Activated T-helper 17 cell treated with anti-CD3 and anti-CD28 coated beads, Interleukin-2, amount 50 U/mL, for 72 hours (primary cell): Measurements from ENCODE around the gene STAT6. TPM values are rescaled to one million over a fixed set of nuclear protein-coding genes. Genes with fewer than 3 reads are reported as not detected.
A peak's percentile ranks its signal among the peaks of the same experiment; 100 is the strongest.

Source experiments
- ATAC-seq: fragments of 150-1000 bp; cut with Tn5 transposase; replicated peaks from 2 replicates; pipeline ENCODE4 v1.10.0; 2021; ENCODE audit warnings: mild to moderate bottlenecking, moderate library complexity
- H3K27ac Mint-ChIP-seq: one replicate; pipeline ENCODE4 v1.8.0; 2022; ENCODE audit warnings: mixed read lengths
- H3K27me3 Mint-ChIP-seq: one replicate; pipeline ENCODE4 v1.8.0; 2022; ENCODE audit warnings: mixed read lengths
- H3K36me3 Mint-ChIP-seq: one replicate; pipeline ENCODE4 v1.8.0; 2022; ENCODE audit warnings: low read depth, mild to moderate bottlenecking, mixed read lengths
- H3K4me1 Mint-ChIP-seq: one replicate; pipeline ENCODE4 v1.8.0; 2022; ENCODE audit warnings: mixed read lengths
- H3K4me3 Mint-ChIP-seq: one replicate; pipeline ENCODE4 v1.8.0; 2022; ENCODE audit warnings: mild to moderate bottlenecking, mixed read lengths
- H3K9me3 Mint-ChIP-seq: one replicate; pipeline ENCODE4 v1.8.0; 2022; ENCODE audit warnings: mixed read lengths
- total RNA-seq, 2 donors: library from RNA; stranded (reverse); gene quantifications; one replicate each; pipeline ENCODE4 v1.2.3, GENCODE V29; 2022

Gene STAT6
- total RNA-seq, 2 donors from 2014 or later = 177 to 332 TPM

DNA sequence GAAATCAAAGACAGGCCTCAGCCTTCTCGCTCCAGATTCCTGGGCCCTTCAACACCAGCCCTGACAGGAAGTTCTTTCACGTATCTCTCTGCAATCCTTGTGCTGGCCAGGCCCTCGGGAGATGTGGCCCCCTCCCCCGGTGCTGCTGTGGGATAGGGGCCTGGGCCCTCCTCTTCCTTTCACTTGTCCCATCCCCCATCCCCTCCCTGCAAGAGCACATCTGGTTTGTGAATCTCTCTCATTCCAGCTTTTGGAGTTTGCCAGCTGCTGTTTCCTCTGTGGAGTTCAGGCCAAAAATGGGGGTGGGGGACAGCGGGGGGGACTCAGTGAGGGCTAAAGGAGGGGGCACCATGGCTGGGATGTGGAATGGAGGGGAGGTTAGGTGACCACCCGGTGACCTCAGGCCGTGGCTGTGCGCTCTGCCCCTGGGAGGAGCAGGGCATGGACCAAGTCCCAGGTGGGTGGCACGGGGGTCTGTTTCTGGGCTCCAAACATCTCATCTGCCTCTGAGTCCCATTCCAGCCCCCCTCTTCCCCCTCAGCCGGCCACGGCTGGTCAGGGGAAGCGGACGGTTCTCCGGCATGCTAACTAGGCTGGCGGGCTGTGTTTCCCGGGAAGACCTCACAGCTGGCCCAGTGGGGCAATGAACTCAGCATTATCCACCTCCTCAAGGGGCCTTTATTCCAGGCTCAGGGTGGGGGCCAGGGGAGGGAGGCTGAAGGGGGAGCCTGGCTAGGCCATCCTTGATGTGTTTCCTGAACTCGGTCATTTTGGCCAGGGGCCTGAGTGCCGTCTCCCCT, 24.6 kb upstream of the STAT6 start:
- Mint-ChIP-seq H3K27ac (no peak overlapping the region), H3K4me1 (no peaks in the 10 kb centered on the region), H3K9me3 (no peaks in the 10 kb centered on the region), H3K27me3 (no peaks in the 10 kb centered on the region), H3K36me3 (no peaks in the 10 kb centered on the region), H3K4me3 (no peak overlapping the region)
- no peak for ATAC-seq

DNA sequence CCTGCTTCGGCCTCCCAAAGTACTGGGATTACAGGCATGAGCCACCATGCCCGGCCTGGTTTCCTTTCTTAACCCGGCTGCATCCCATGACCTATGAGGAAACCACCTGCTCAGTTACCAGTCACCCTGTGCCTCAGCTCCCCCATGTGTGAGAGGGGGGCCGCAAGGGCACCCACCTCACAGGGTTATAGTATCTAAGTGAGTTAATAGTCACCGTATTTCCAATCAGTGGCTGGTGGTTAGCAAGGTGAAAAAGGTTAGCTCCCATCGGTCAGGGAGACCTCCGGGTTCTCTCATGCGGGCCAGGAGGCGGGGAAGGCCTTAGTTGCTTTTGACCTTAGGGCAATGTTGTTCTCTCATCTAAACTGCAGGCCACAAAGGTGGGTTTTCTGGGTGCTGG, 23.8 kb upstream of the STAT6 start:
- Mint-ChIP-seq H3K36me3 (no peaks in the 10 kb centered on the region), H3K9me3 (no peaks in the 10 kb centered on the region), H3K27me3 (no peaks in the 10 kb centered on the region), H3K27ac (no peak overlapping the region), H3K4me3 (no peak overlapping the region), H3K4me1 (no peaks in the 10 kb centered on the region)
- ATAC-seq = no peak

DNA sequence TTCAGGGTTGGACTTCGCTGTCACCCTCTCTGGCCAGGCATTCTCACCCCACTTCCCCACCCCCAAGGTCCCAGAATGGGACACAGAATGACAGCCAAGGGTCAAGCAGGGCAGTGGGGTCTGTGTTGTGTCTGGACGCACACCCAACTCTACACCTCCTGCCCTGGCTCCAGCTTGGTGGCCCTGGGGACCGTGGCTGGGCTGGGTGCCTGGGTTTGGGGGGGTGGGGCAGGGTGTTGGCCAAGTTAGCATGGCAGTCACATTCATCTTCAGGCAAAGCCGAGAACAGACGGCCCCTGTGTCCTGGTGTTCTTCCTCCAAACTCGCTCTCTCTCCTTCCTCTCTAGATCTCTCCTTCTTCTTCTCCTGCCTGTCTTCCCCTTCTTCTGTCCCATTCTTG, 22.8 kb upstream of the STAT6 start:
- no peaks in the 10 kb centered on the region for H3K4me1 Mint-ChIP-seq
- peak overlapping the region; percentile 38 for H3K27ac Mint-ChIP-seq
- H3K9me3 Mint-ChIP-seq = no peaks in the 10 kb centered on the region
- no peaks in the 10 kb centered on the region for H3K36me3 Mint-ChIP-seq
- H3K4me3 Mint-ChIP-seq = no peak overlapping the region
- no peaks in the 10 kb centered on the region for H3K27me3 Mint-ChIP-seq
- ATAC-seq = no peak

DNA sequence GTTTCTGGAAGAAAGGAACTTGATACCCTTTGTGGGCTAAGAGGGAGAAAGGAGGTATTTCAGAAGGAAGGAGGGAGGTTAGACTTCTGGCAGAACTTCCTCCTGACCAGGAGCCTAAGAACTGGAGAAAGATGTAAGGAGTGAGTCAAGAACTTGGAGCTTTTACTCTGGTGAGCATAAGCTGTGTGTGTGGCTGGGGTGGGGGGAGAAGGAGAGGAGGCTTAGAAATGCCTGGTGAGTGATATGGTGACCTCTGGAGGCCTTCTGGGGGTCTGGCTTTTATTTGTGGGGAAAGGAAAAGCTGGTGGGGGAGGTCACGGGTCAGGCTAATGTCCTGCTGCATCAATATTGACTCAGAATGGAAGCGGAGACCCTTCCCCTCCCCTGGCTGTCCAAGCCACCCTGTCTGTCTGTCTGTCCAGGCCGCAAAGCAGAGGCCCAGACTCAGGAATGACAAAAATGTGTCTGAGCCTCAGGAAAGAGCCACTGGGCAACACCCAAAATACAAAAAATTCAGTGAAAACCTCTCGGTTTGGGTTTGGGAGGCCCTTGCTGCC, 21.9 kb upstream of the STAT6 start:
- Mint-ChIP-seq H3K36me3 (no peaks in the 10 kb centered on the region), H3K9me3 (no peaks in the 10 kb centered on the region), H3K27ac (no peak overlapping the region), H3K4me1 (no peaks in the 10 kb centered on the region), H3K27me3 (no peaks in the 10 kb centered on the region), H3K4me3 (no peak overlapping the region)
- no peak for ATAC-seq

DNA sequence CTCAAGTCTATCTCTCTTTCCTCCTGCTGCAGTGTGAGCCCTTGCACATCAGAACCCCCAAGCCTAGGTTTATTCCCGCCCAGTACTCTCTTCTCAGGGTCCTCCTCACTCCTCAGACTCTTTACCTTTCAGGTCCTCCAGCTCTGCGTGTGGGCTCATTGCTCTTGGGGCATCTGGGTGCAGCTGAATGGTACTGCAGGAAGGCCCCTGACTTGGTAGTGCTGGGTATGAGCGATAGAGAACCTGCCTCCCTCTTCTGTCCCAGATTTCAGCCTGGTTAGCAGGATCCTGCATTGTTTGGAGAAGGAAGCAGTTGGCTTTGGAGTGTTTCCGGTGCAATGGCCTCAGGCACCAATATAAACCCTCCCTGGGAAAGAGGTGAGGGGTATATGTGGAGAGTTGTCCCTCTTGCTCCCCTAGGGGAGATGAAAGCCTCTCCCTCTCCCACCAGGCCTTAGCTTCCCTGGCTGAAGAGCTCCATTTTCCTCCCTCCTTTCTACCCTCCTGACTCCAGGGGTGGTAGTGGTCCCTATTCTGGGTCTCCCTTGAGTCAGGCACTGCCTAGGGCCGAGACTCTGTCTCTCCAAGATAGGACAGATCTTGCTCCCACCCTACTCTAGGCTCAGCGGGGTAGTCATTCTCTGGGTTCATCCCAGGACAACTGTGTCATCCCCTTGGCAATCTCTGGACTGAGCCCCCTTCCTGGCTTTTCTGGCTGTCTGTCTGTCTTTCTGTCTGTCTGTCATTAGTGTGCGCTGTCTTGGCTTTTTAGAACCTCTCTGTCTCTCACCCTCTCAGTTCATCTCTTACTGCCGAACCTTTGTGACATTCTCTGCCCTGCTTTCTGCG, 21.0 kb upstream of the STAT6 start:
- H3K4me1 Mint-ChIP-seq = no peaks in the 10 kb centered on the region
- ATAC-seq = no peak
- no peak overlapping the region for H3K4me3 Mint-ChIP-seq
- H3K27ac Mint-ChIP-seq = peak overlapping the region; percentile 6
- no peaks in the 10 kb centered on the region for H3K9me3 Mint-ChIP-seq
- no peaks in the 10 kb centered on the region for H3K27me3 Mint-ChIP-seq
- no peaks in the 10 kb centered on the region for H3K36me3 Mint-ChIP-seq

GRCh38 chr12:57130941-57131340, 19.8 kb upstream of the STAT6 start:
- no peaks in the 10 kb centered on the region for H3K27me3 Mint-ChIP-seq
- no peaks in the 10 kb centered on the region for H3K4me1 Mint-ChIP-seq
- H3K27ac Mint-ChIP-seq = peak overlapping the region; percentile 6
- H3K4me3 Mint-ChIP-seq = no peak overlapping the region
- H3K36me3 Mint-ChIP-seq = no peaks in the 10 kb centered on the region
- no peak for ATAC-seq
- H3K9me3 Mint-ChIP-seq = no peaks in the 10 kb centered on the region

- peak overlapping the region; percentile 54 for H3K4me3 Mint-ChIP-seq
- no peaks in the 10 kb centered on the region for H3K4me1 Mint-ChIP-seq
- H3K36me3 Mint-ChIP-seq = no peaks in the 10 kb centered on the region
- H3K9me3 Mint-ChIP-seq = no peaks in the 10 kb centered on the region
- H3K27me3 Mint-ChIP-seq = no peaks in the 10 kb centered on the region
- H3K27ac Mint-ChIP-seq = peak overlapping the region; percentile 73
- ATAC-seq = no peak
Observed at GRCh38 chr12:57129889-57130288, 18.7 kb upstream of the STAT6 start.

DNA sequence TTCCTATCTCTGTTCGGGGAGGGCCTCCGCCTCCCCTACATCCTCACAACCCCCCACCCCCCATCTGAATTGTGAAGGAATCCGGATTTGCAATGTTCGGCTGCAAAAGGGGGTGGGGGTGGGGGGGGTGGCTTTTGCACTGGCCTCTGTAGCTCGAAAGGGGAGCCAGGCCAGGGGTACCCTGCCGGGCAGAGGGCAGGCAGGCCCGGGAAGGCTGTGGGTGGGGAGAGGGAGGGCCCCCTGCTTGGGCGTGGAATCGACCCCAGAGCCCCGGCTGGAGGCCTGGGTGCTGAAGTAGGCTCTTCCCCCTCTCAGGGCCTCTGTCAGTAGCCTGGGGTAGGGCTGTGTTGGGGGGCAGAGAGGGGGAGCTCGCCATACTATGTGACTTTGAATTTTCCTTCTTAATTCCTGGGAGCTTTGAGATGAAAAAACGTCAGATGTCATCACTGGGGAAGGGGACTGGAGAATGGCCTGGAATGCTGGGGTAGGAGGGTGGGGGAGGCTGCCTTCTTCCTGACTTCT, 18.2 kb upstream of the STAT6 start:
- Mint-ChIP-seq H3K4me1 (peaks cover 2% of the 10 kb centered on the region), H3K27ac (peak overlapping the region; percentile 73), H3K27me3 (no peaks in the 10 kb centered on the region), H3K9me3 (no peaks in the 10 kb centered on the region), H3K36me3 (no peaks in the 10 kb centered on the region), H3K4me3 (peak overlapping the region; percentile 54)
- ATAC-seq = no peak

GRCh38 chr12:57128519-57129247, 17.5 kb upstream of the STAT6 start:
- no peaks in the 10 kb centered on the region for H3K36me3 Mint-ChIP-seq
- peak overlapping the region; percentile 81 for H3K4me3 Mint-ChIP-seq
- peaks cover 6% of the 10 kb centered on the region for H3K4me1 Mint-ChIP-seq
- peaks cover 6% of the 10 kb centered on the region for H3K9me3 Mint-ChIP-seq
- no peaks in the 10 kb centered on the region for H3K27me3 Mint-ChIP-seq
- H3K27ac Mint-ChIP-seq = peak overlapping the region; percentile 72
- no peak for ATAC-seq

- no peaks in the 10 kb centered on the region for H3K27me3 Mint-ChIP-seq
Observed at GRCh38 chr12:57127726-57128518, 16.8 kb upstream of the STAT6 start, which contains the start of gene LRP1. TSS of gene LRP1 (plus strand) at chr12:57128483. CDS start at chr12:57128965, 482 bp downstream.

GRCh38 chr12:57127101-57127725, 16.1 kb upstream of the STAT6 start:
- Mint-ChIP-seq H3K27me3 (no peaks in the 10 kb centered on the region), H3K36me3 (no peaks in the 10 kb centered on the region), H3K4me3 (peak overlapping the region; percentile 81), H3K4me1 (peaks cover 6% of the 10 kb centered on the region), H3K27ac (peak overlapping the region; percentile 74), H3K9me3 (peaks cover 8% of the 10 kb centered on the region)
- ATAC-seq = peak; percentile 56

More at GRCh38 chr12:57127726-57128518, 16.8 kb upstream of the STAT6 start, which contains the start of gene LRP1:
- peak; percentile 82 for ATAC-seq
- H3K9me3 Mint-ChIP-seq = peaks cover 8% of the 10 kb centered on the region
- H3K36me3 Mint-ChIP-seq = no peaks in the 10 kb centered on the region
- peak within 1 kb of the TSS; percentile 74 for H3K27ac Mint-ChIP-seq
- H3K4me1 Mint-ChIP-seq = peaks cover 6% of the 10 kb centered on the region
- H3K4me3 Mint-ChIP-seq = peak within 1 kb of the TSS; percentile 81

DNA sequence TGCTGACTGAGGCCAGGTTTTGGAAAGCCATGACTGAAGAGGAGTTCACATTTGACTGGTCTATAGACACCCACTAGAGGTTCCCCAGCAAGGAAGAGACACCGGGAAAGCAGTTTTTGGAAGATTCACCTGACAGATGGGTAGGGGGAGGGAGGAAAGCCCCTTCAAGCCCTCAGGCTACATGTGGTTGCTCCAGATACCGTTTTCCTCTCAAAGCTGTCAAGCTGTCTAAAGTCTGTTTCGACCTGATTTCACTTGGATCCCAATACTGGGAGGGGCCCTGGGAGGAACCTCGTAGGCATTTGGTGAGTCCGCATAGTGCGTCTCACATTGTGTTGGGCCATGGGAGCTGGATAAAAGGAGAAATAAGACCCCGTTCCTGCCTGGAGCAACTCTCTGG, 15.4 kb upstream of the STAT6 start:
- Mint-ChIP-seq H3K9me3 (peaks cover 8% of the 10 kb centered on the region), H3K4me1 (peaks cover 6% of the 10 kb centered on the region), H3K36me3 (no peaks in the 10 kb centered on the region), H3K27ac (peak overlapping the region; percentile 74), H3K27me3 (no peaks in the 10 kb centered on the region), H3K4me3 (peak overlapping the region; percentile 81)
- no peak for ATAC-seq

- no peaks in the 10 kb centered on the region for H3K36me3 Mint-ChIP-seq
- H3K4me1 Mint-ChIP-seq = peaks cover 6% of the 10 kb centered on the region
- no peak overlapping the region for H3K27ac Mint-ChIP-seq
- no peaks in the 10 kb centered on the region for H3K27me3 Mint-ChIP-seq
- no peak for ATAC-seq
- peaks cover 8% of the 10 kb centered on the region for H3K9me3 Mint-ChIP-seq
- peak overlapping the region; percentile 81 for H3K4me3 Mint-ChIP-seq
Observed at GRCh38 chr12:57126061-57126460, 14.9 kb upstream of the STAT6 start.
